Prostate gland (tissue), 2 donors: Measurements from ENCODE around the gene SORL1. TPM values are rescaled to one million over a fixed set of nuclear protein-coding genes. Genes with fewer than 3 reads are reported as not detected.
A peak's percentile ranks its signal among the peaks of the same experiment; 100 is the strongest.

Experiments used
- DNase-seq: peaks from one replicate; pipeline ENCODE4 v3.0.0-alpha.2; 2019; ENCODE audit warnings: low spot score
- H3K27ac ChIP-seq, 2 donors: fragments of 200-600 bp; sonication (generic); 2 replicates each; pipeline ENCODE4 v1.5.1; 2017 to 2019
- H3K27me3 ChIP-seq: fragments of 200-600 bp; sonication (generic); replicated peaks from 2 replicates; pipeline ENCODE4 v1.5.1; 2019; ENCODE audit not compliant: insufficient read depth
- H3K36me3 ChIP-seq, 2 donors: fragments of 200-600 bp; sonication (generic); 1 replicate in 1 of 2; 2 replicates in 1 of 2; pipeline versions ENCODE4 v1.5.1 to v1.8.1; 2017 to 2019
- H3K4me1 ChIP-seq: fragments of 200-600 bp; sonication (generic); replicated peaks from 2 replicates; pipeline ENCODE4 v1.5.1; 2019
- H3K4me3 ChIP-seq, 2 donors: fragments of 200-600 bp; sonication (generic); 2 replicates each; pipeline ENCODE4 v1.5.1; 2017 to 2019
- H3K9me3 ChIP-seq: fragments of 200-600 bp; sonication (generic); 2 replicates; pipeline ENCODE4 v1.5.1; 2017
- CTCF ChIP-seq, 4 experiments: fragments of 200-600 bp in 2 of 4; fragments of 450-650 bp in 2 of 4; sonication (generic) in 2 of 4; IDR thresholded peaks; 1 replicate in 3 of 4; 2 replicates in 1 of 4; pipeline ENCODE4 v1.5.1; 2016 to 2019; ENCODE audit warnings: antibody characterized with exemption in 4 of 4, mild to moderate bottlenecking in 2 of 4, moderate library complexity in 2 of 4
- POLR2A ChIP-seq: fragments of 450-650 bp; IDR thresholded peaks from one replicate; pipeline ENCODE4 v1.6.1; 2016; ENCODE audit warnings: antibody characterized with exemption, mild to moderate bottlenecking
- POLR2AphosphoS5 ChIP-seq: sonication (generic); formaldehyde crosslinking; IDR thresholded peaks from one replicate; pipeline ENCODE4 v1.6.1; 2017; ENCODE audit warnings: antibody characterized with exemption
- WGBS: methylation state at CpG from one replicate; pipeline ENCODE4 v1.1.5; 2018; 5-methylcytosine and 5-hydroxymethylcytosine counted together
- intact Hi-C: fragments of 100-400 bp; cut with DNase I; formaldehyde crosslinking; loops from one replicate; pipeline ENCODE4 v1.14.2; 2022
- total RNA-seq, 2 donors: library from RNA; depleted of rRNA; stranded (reverse); fragments of >200 nt; gene quantifications; one replicate each; pipeline ENCODE4 v1.1.0, GENCODE V29; 2016

Gene SORL1
- total RNA-seq, 2 donors from 2014 or later: 77.4 to 97.6 TPM

DNA sequence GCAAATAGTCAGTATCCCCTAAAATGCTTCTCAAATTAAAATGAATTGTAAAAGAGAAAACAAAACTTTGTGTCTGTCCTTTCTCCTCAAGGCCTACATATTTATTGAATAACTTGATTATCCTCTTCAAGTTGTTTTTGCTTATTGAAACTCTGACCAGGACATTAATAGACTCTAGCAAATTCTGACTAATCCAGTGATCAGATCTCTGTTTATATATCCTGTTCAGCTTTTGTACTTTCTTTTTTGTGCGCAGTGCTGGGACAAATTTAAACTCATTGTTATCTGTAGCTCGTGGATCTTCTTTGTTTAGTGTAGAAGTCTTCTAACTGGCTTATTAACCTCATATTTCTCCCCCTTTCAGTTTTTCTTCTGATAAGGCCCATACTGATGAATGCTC is 140.6 kb downstream of the SORL1 start:
- peaks cover 0 to 5% of the 10 kb centered on the region in 2 donors for H3K36me3 ChIP-seq
- DNase-seq: no peak
- peak overlapping the region; percentile 1 to 32 for H3K27ac ChIP-seq
- no peak overlapping the region for H3K4me3 ChIP-seq
- no peaks in the 10 kb centered on the region for H3K9me3 ChIP-seq
- H3K27me3 ChIP-seq: no peaks in the 10 kb centered on the region
- 43% methylated on average over 2 of the region's 2 CpGs for whole genome bisulfite sequencing
- H3K4me1 ChIP-seq: peaks cover 5% of the 10 kb centered on the region
- TF ChIP-seq POLR2AphosphoS5 (no peak), POLR2A (no peak), CTCF (IDR thresholded peaks at IDR 0.05) (no peak)
- intact Hi-C loops: loop anchor here (2.0 to 5.0 kb wide), 2 partner anchors 60 to 274 kb away; no protein-coding TSS in a partner anchor

DNA sequence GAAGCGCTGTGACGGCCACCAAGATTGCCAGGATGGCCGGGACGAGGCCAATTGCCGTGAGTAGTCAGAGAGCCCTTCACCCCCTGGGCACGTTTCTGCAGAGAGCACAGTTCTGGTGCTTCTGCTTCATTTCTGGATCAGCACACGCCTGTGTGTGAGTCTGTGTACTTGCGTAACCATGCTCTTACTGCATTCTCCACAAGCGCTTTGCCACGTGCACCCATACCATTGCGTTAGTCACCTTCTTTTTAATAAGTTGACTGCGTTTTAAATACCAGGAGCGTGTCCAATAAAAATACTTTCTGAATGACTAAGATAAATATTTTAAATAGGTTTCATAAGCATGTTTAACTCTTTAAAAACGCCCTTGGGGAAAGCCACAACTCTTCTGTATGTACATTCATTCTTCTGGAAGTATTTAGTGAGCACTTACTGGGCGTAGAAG is 143.6 kb downstream of the SORL1 start:
- peak; percentile 66 for DNase-seq
- intact Hi-C loops: no loop called here
- Histone ChIP-seq H3K27ac (no peak overlapping the region), H3K4me3 (no peak overlapping the region), H3K27me3 (no peaks in the 10 kb centered on the region), H3K36me3 (no peaks in the 10 kb centered on the region), H3K9me3 (no peaks in the 10 kb centered on the region), H3K4me1 (peaks cover 5% of the 10 kb centered on the region)
- 44% methylated on average over 15 of the region's 15 CpGs for WGBS
- TF ChIP-seq CTCF (IDR thresholded peaks at IDR 0.05) (no peak), POLR2A (no peak), POLR2AphosphoS5 (peak; percentile 93)

DNA sequence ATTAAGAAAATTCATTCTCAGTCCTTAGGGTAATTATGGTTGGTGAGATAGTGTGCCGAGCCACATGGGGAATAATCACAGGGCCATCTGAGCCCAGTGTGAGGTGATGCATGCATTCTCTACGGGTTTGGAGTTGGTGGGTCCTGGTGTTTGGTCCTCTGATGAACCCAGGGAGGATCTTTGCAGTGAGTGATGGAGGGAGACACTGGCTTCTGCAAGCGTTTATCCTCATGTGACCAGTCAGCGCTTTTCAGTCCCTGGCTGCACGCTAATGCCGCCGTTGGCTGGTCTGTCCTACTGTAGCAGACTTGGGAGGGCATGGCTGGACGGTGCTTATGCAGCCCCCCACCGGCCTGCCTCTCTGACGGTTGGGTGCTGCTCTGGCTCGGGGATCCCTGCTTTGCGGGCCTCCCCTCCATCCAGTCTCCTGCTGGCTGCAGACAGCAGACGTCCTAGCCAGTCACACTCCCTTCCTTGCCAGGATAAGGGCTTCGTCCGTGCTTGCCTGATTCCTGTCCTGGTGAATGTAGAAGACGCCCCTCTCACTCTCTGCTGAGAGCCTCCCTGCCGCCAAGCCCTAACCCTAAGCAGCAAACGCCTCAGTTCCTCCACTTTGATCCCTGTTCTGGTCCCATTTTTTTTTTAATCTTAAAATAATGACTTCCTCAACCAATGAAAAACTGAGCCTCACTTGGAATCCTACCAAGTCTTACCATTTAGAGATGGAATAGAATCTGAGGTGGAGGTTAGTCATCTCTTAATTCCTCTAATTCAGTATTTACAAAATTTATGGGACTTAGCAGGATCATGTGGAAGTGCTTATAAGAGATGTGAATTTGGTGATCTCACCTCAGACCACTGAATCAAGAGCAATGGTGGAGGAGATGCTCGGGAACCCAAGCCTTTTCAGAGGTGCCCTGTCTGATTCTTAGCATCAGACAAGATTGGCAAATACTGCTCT is 144.4 kb downstream of the SORL1 start:
- no peaks in the 10 kb centered on the region for H3K9me3 ChIP-seq
- no peak overlapping the region for H3K27ac ChIP-seq
- no peak for DNase-seq
- WGBS: 75% methylated on average over 19 of the region's 19 CpGs
- H3K27me3 ChIP-seq: no peaks in the 10 kb centered on the region
- H3K4me1 ChIP-seq: peaks cover 5% of the 10 kb centered on the region
- no peaks in the 10 kb centered on the region for H3K36me3 ChIP-seq
- no peak for TF ChIP-seq CTCF (IDR thresholded peaks at IDR 0.05)
- TF ChIP-seq POLR2A: no peak
- no peak for TF ChIP-seq POLR2AphosphoS5
- H3K4me3 ChIP-seq: no peak overlapping the region
- intact Hi-C loops: no loop called here

- no peaks in the 10 kb centered on the region for H3K9me3 ChIP-seq
- TF ChIP-seq CTCF (IDR thresholded peaks at IDR 0.05) (no peak), POLR2A (no peak), POLR2AphosphoS5 (no peak)
- WGBS: 74% methylated on average over 2 of the region's 2 CpGs
- DNase-seq: no peak
- H3K36me3 ChIP-seq: peaks cover 0 to 5% of the 10 kb centered on the region in 2 donors
- H3K27ac ChIP-seq: no peak overlapping the region
- H3K27me3 ChIP-seq: no peaks in the 10 kb centered on the region
- H3K4me1 ChIP-seq: no peaks in the 10 kb centered on the region
- no peak overlapping the region for H3K4me3 ChIP-seq
- intact Hi-C loops: no loop called here
These were observed 151.2 kb downstream of the SORL1 start for GRCh38 chr11:121603316-121603715.

DNA sequence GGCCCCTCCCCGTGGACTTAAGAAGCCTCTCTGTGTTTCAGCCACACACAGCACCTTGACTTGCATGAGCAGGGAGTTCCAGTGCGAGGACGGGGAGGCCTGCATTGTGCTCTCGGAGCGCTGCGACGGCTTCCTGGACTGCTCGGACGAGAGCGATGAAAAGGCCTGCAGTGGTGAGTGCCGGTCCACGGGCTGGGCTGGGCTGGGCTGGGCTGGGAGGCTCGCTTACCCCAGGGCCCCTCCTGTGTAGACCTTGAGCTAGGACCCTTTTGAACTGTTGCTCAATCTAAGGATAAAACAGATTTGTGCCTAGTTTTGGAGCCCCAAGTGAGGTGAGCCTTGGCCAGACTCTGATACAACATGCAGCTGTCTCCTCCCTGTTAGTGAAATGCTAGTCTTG is 152.0 kb downstream of the SORL1 start:
- no peak for DNase-seq
- 96% methylated on average over 13 of the region's 13 CpGs for WGBS
- H3K4me3 ChIP-seq: no peak overlapping the region
- no peak overlapping the region for H3K27ac ChIP-seq
- no peaks in the 10 kb centered on the region for H3K27me3 ChIP-seq
- H3K36me3 ChIP-seq: peaks cover 0 to 9% of the 10 kb centered on the region in 2 donors
- no peaks in the 10 kb centered on the region for H3K9me3 ChIP-seq
- no peaks in the 10 kb centered on the region for H3K4me1 ChIP-seq
- TF ChIP-seq CTCF (IDR thresholded peaks at IDR 0.05) (no peak), POLR2A (no peak), POLR2AphosphoS5 (no peak)
- intact Hi-C loops: no loop called here
